GM12878 (cell line): ENCODE data around the gene COL4A3.

Experiments used
- NFIC ChIP-seq: IDR thresholded peaks from 2 replicates; pipeline ENCODE4 v1.6.1; 2012; ENCODE audit warnings: low read depth, mild to moderate bottlenecking, inconsistent platforms, low read length, moderate library complexity
- TF ChIP-seq, protein P1 (sequence below), 3 experiments: IDR thresholded peaks in 2 of 3; conservative IDR thresholded peaks in 1 of 3; 2 replicates each; pipeline ENCODE4 v1.5.1; 2011; ENCODE audit warnings: low read depth in 3 of 3, low read length in 3 of 3, mild to moderate bottlenecking in 3 of 3, control low read depth in 2 of 3, moderate library complexity in 2 of 3, inconsistent platforms in 1 of 3, mixed read lengths in 1 of 3; ENCODE audit not compliant: control insufficient read depth in 2 of 3, insufficient read depth in 1 of 3; ENCODE audit errors: extremely low read depth in 1 of 3
- TF ChIP-seq, protein P2 (sequence below): fragments of 450-650 bp; IDR thresholded peaks from 2 replicates; pipeline ENCODE4 v1.6.1; 2017; ENCODE audit warnings: mild to moderate bottlenecking

DNA sequence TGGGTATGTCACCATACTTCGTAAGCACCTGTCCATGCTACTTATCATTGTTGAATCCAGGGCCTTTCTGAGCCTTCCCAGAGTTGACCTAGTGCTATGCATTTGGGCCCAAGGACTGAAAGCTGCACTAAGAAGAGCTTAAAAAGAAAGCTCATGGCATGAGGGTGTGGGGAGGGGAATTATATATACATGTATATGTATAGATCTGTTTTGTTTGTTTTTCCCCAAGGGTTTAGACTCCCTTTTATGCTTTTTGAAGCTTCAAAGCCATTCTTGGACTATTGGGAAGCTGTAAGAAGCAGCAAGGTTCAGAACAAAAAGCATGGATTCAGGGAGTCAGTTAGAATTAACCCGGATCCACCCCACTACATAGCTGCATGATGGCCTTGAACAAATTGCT lies 183.9 kb downstream of the COL4A3 start:
- TF ChIP-seq, protein P1, sequence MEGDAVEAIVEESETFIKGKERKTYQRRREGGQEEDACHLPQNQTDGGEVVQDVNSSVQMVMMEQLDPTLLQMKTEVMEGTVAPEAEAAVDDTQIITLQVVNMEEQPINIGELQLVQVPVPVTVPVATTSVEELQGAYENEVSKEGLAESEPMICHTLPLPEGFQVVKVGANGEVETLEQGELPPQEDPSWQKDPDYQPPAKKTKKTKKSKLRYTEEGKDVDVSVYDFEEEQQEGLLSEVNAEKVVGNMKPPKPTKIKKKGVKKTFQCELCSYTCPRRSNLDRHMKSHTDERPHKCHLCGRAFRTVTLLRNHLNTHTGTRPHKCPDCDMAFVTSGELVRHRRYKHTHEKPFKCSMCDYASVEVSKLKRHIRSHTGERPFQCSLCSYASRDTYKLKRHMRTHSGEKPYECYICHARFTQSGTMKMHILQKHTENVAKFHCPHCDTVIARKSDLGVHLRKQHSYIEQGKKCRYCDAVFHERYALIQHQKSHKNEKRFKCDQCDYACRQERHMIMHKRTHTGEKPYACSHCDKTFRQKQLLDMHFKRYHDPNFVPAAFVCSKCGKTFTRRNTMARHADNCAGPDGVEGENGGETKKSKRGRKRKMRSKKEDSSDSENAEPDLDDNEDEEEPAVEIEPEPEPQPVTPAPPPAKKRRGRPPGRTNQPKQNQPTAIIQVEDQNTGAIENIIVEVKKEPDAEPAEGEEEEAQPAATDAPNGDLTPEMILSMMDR (IDR thresholded peaks at IDR 0.05 in 2 of 3, conservative IDR thresholded peaks at IDR 0.05 in 1 of 3; ENCODE audit: control insufficient read depth in 2 of 3, extremely low read depth in 1 of 3, insufficient read depth in 1 of 3, low read depth in 3 of 3, low read length in 3 of 3) = no peak
- no peak for TF ChIP-seq NFIC
- TF ChIP-seq, protein P2, sequence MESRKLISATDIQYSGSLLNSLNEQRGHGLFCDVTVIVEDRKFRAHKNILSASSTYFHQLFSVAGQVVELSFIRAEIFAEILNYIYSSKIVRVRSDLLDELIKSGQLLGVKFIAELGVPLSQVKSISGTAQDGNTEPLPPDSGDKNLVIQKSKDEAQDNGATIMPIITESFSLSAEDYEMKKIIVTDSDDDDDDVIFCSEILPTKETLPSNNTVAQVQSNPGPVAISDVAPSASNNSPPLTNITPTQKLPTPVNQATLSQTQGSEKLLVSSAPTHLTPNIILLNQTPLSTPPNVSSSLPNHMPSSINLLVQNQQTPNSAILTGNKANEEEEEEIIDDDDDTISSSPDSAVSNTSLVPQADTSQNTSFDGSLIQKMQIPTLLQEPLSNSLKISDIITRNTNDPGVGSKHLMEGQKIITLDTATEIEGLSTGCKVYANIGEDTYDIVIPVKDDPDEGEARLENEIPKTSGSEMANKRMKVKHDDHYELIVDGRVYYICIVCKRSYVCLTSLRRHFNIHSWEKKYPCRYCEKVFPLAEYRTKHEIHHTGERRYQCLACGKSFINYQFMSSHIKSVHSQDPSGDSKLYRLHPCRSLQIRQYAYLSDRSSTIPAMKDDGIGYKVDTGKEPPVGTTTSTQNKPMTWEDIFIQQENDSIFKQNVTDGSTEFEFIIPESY = no peak
